SK-N-SH treated with all-trans-retinoic acid at 6 μM for 48 hours (cell line): Measurements from ENCODE around the gene ENTR1.

Source experiments
- ATAC-seq: fragments of 200-7000 bp; cut with Tn5 transposase; 3 replicates; pipeline ENCODE4 v1.9.1; 2020; ENCODE audit warnings: mild to moderate bottlenecking, moderate library complexity
- BACH2 ChIP-seq: fragments of 250-450 bp; sonication (Bioruptor Pico); IDR thresholded peaks from 2 replicates; pipeline ENCODE4 v1.9.0; 2021; ENCODE audit warnings: mild to moderate bottlenecking, borderline replicate concordance
- CSDC2 ChIP-seq: fragments of 250-450 bp; sonication (Bioruptor Pico); IDR thresholded peaks from 2 replicates; pipeline ENCODE4 v1.5.0; 2020; ENCODE audit warnings: mild to moderate bottlenecking, moderate library complexity
- CSRNP3 ChIP-seq: fragments of 250-450 bp; sonication (Bioruptor Pico); IDR thresholded peaks from 2 replicates; pipeline ENCODE4 v1.5.1; 2021; ENCODE audit warnings: mild to moderate bottlenecking, moderate library complexity
- ESRRG ChIP-seq: fragments of 250-450 bp; sonication (Bioruptor Pico); IDR thresholded peaks from 2 replicates; pipeline ENCODE4 v1.6.1; 2021; ENCODE audit warnings: mild to moderate bottlenecking
- GLIS3 ChIP-seq: fragments of 250-450 bp; sonication (Bioruptor Pico); IDR thresholded peaks from 2 replicates; pipeline ENCODE4 v1.5.0; 2020; ENCODE audit warnings: mild to moderate bottlenecking, moderate library complexity
- ISL1 ChIP-seq: fragments of 250-450 bp; sonication (Bioruptor Pico); IDR thresholded peaks from 2 replicates; pipeline ENCODE4 v2.1.2; 2022; ENCODE audit warnings: mild to moderate bottlenecking, moderate library complexity
- OSR1 ChIP-seq: fragments of 250-450 bp; sonication (Bioruptor Pico); IDR thresholded peaks from 2 replicates; pipeline ENCODE4 v1.8.0; 2022; ENCODE audit warnings: moderate library complexity, mild to moderate bottlenecking, inconsistent platforms
- PATZ1 ChIP-seq: fragments of 250-450 bp; sonication (Bioruptor Pico); IDR thresholded peaks from 2 replicates; pipeline ENCODE4 v1.8.0; 2020; ENCODE audit warnings: mild to moderate bottlenecking, moderate library complexity, borderline replicate concordance
- PPARA ChIP-seq: fragments of 250-450 bp; sonication (Bioruptor Pico); IDR thresholded peaks from 2 replicates; pipeline ENCODE4 v1.5.0; 2020; ENCODE audit warnings: mild to moderate bottlenecking, borderline replicate concordance
- RARB ChIP-seq: fragments of 250-450 bp; sonication (Bioruptor Pico); IDR thresholded peaks from 2 replicates; pipeline ENCODE4 v1.8.0; 2021; ENCODE audit warnings: mild to moderate bottlenecking, moderate library complexity
- TCF4 ChIP-seq: fragments of 250-450 bp; sonication (Bioruptor Pico); IDR thresholded peaks from 2 replicates; pipeline ENCODE4 v1.8.0; 2021; ENCODE audit warnings: mild to moderate bottlenecking, moderate library complexity, borderline replicate concordance
- TOX ChIP-seq: fragments of 250-450 bp; sonication (Bioruptor Pico); IDR thresholded peaks from 2 replicates; pipeline ENCODE4 v1.8.0; 2021; ENCODE audit warnings: mild to moderate bottlenecking, moderate library complexity, borderline replicate concordance
- TSHZ2 ChIP-seq: fragments of 250-450 bp; sonication (Bioruptor Pico); IDR thresholded peaks from 2 replicates; pipeline ENCODE4 v1.5.0; 2020; ENCODE audit warnings: mild to moderate bottlenecking, moderate library complexity
- ZFP3 ChIP-seq: fragments of 250-450 bp; sonication (Bioruptor Pico); IDR thresholded peaks from 2 replicates; pipeline ENCODE4 v1.5.0; 2020; ENCODE audit warnings: mild to moderate bottlenecking, moderate library complexity
- ZNF565 ChIP-seq: fragments of 450-650 bp; formaldehyde crosslinking; conservative IDR thresholded peaks from 2 replicates; pipeline ENCODE4 v1.5.0; 2020; ENCODE audit warnings: low read depth, mild to moderate bottlenecking, moderate library complexity
- ZNF70 ChIP-seq: fragments of 450-650 bp; formaldehyde crosslinking; IDR thresholded peaks from 2 replicates; pipeline ENCODE4 v1.5.0; 2020; ENCODE audit warnings: mild to moderate bottlenecking, moderate library complexity
- ZNF8 ChIP-seq: fragments of 450-650 bp; formaldehyde crosslinking; IDR thresholded peaks from 2 replicates; pipeline ENCODE4 v1.5.0; 2020; ENCODE audit warnings: mild to moderate bottlenecking, moderate library complexity

The ENTR1 gene

GRCh38 chr9:136395345-136396218, 14.8 kb downstream of the ENTR1 start:
- no peak for ATAC-seq
- TF ChIP-seq ESRRG (CRISPR knock-in tag) (no peak), BACH2 (CRISPR knock-in tag) (no peak), RARB (CRISPR knock-in tag) (no peak), TCF4 (CRISPR knock-in tag) (no peak), PATZ1 (CRISPR knock-in tag) (no peak), ISL1 (CRISPR knock-in tag) (no peak), CSDC2 (CRISPR knock-in tag) (no peak), ZFP3 (CRISPR knock-in tag) (no peak), TOX (CRISPR knock-in tag) (no peak), CSRNP3 (CRISPR knock-in tag) (no peak), OSR1 (CRISPR knock-in tag) (no peak), GLIS3 (CRISPR knock-in tag) (no peak), ZNF8 (CRISPR knock-in tag) (no peak), ZNF70 (CRISPR knock-in tag) (no peak), PPARA (CRISPR knock-in tag) (no peak)

GRCh38 chr9:136395020-136395340, 15.4 kb downstream of the ENTR1 start:
- TF ChIP-seq TOX (CRISPR knock-in tag) (no peak), TCF4 (CRISPR knock-in tag) (no peak), ISL1 (CRISPR knock-in tag) (no peak), ESRRG (CRISPR knock-in tag) (no peak), TSHZ2 (no peak), PATZ1 (CRISPR knock-in tag) (no peak), CSDC2 (CRISPR knock-in tag) (no peak), GLIS3 (CRISPR knock-in tag) (no peak), OSR1 (CRISPR knock-in tag) (no peak), BACH2 (CRISPR knock-in tag) (no peak)
- no peak for ATAC-seq

GRCh38 chr9:136394312-136395019, 15.9 kb downstream of the ENTR1 start:
- ATAC-seq, result no peak
- TF ChIP-seq ZNF565 (CRISPR knock-in tag), result no peak
- no peak for TF ChIP-seq OSR1 (CRISPR knock-in tag)

GRCh38 chr9:136393531-136393930, 16.9 kb downstream of the ENTR1 start:
- no peak; the same call in 2 of the 3 replicates for ATAC-seq
- TF ChIP-seq TOX (CRISPR knock-in tag), result no peak
- TF ChIP-seq ZNF565 (CRISPR knock-in tag), result no peak
- TF ChIP-seq GLIS3 (CRISPR knock-in tag), result no peak
- TF ChIP-seq OSR1 (CRISPR knock-in tag), result no peak
- TF ChIP-seq, all 23 proteins: peak for 0
